GM12801 (cell line): ENCODE results near the gene LCTL.

Experiments used
- TF ChIP-seq, protein P1 (sequence below): IDR thresholded peaks from one replicate; pipeline ENCODE4 v1.5.1; 2011; ENCODE audit warnings: control low read depth; ENCODE audit not compliant: insufficient read length; ENCODE audit errors: extremely low read depth

LCTL gene

GRCh38 chr15:66504563-66505429, 61.0 kb downstream of the LCTL start, which contains the start of the genes RPL4 and ZWILCH:
TSS of gene RPL4 (minus strand) at chr15:66504855. CDS start at chr15:66504790, 65 bp downstream.
TSS of gene ZWILCH (plus strand) at chr15:66505326. CDS start at chr15:66505339, 13 bp downstream.
- TF ChIP-seq, protein P1, sequence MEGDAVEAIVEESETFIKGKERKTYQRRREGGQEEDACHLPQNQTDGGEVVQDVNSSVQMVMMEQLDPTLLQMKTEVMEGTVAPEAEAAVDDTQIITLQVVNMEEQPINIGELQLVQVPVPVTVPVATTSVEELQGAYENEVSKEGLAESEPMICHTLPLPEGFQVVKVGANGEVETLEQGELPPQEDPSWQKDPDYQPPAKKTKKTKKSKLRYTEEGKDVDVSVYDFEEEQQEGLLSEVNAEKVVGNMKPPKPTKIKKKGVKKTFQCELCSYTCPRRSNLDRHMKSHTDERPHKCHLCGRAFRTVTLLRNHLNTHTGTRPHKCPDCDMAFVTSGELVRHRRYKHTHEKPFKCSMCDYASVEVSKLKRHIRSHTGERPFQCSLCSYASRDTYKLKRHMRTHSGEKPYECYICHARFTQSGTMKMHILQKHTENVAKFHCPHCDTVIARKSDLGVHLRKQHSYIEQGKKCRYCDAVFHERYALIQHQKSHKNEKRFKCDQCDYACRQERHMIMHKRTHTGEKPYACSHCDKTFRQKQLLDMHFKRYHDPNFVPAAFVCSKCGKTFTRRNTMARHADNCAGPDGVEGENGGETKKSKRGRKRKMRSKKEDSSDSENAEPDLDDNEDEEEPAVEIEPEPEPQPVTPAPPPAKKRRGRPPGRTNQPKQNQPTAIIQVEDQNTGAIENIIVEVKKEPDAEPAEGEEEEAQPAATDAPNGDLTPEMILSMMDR = no peak

- TF ChIP-seq, protein P1 = no peak
Observed at GRCh38 chr15:66503780-66504562, 61.8 kb downstream of the LCTL start.

- TF ChIP-seq, protein P1 = no peak
Observed at GRCh38 chr15:66502491-66502890, 63.3 kb downstream of the LCTL start.

DNA sequence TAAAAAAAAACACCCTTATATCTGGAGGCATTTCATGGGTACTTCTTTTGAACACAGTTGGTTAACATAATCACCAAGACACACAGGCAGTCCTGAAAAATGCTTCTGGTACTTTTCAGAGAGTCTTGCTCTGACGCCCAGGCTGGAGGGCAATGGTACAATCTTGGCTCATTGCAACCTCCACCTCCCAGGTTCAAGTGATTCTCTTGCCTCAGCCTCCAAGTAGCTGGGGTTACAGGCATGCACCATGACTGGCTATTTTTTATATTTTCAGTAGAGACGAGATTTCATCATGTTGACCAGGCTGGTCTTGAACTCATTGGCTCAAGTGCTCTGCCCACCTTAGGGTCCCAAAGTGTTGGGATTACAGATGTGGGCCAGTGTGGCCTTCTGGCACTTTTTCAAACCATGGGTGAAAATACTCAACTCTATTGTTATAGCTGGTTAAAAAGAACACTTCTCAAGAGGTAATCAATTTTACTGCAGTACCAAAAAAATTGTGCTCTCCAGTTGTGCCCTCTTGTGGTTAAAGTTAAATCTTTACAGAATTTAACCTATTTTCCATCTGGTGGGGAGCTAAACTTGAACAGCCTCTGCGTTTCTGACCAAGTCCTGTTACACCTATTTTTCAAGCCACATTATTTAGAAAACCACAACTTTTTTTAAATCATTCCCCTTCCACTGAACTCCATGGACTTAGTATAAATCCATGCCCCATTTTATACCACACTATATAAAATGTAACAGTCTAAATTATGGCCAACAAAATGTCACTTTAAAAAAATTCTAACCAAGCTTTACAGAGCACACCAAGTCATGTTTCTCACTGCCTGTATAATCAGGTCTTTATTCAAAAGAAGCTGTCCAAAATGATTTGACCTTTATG, 67.1 kb downstream of the LCTL start:
- TF ChIP-seq, protein P1 = no peak
